C4-2B (cell line): ENCODE measurements around the gene POU6F2.

Experiments used
- H3K27ac ChIP-seq: fragments of 450-650 bp; 2 replicates; pipeline ENCODE4 v1.5.1; 2017
- ZFX ChIP-seq: fragments of 450-650 bp; IDR thresholded peaks from 2 replicates; pipeline ENCODE4 v1.6.1; 2017
- TF ChIP-seq, protein P1 (sequence below): fragments of 450-650 bp; conservative IDR thresholded peaks from 2 replicates; pipeline ENCODE4 v1.5.1; 2017; ENCODE audit warnings: mild to moderate bottlenecking

POU6F2 gene

GRCh38 chr7:39360766-39361165, 383.1 kb downstream of the POU6F2 start:
- H3K27ac ChIP-seq = no peak overlapping the region
- TF ChIP-seq ZFX = no peak

- TF ChIP-seq, protein P1, sequence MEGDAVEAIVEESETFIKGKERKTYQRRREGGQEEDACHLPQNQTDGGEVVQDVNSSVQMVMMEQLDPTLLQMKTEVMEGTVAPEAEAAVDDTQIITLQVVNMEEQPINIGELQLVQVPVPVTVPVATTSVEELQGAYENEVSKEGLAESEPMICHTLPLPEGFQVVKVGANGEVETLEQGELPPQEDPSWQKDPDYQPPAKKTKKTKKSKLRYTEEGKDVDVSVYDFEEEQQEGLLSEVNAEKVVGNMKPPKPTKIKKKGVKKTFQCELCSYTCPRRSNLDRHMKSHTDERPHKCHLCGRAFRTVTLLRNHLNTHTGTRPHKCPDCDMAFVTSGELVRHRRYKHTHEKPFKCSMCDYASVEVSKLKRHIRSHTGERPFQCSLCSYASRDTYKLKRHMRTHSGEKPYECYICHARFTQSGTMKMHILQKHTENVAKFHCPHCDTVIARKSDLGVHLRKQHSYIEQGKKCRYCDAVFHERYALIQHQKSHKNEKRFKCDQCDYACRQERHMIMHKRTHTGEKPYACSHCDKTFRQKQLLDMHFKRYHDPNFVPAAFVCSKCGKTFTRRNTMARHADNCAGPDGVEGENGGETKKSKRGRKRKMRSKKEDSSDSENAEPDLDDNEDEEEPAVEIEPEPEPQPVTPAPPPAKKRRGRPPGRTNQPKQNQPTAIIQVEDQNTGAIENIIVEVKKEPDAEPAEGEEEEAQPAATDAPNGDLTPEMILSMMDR = no peak
- no peak for TF ChIP-seq ZFX
Observed at GRCh38 chr7:39365751-39366295, 388.1 kb downstream of the POU6F2 start.

GRCh38 chr7:39367451-39367850, 389.7 kb downstream of the POU6F2 start:
- TF ChIP-seq ZFX = no peak
- TF ChIP-seq, protein P1 = no peak
- H3K27ac ChIP-seq = no peak overlapping the region

More at GRCh38 chr7:39365751-39366295, 388.1 kb downstream of the POU6F2 start:
- no peak overlapping the region for H3K27ac ChIP-seq

DNA sequence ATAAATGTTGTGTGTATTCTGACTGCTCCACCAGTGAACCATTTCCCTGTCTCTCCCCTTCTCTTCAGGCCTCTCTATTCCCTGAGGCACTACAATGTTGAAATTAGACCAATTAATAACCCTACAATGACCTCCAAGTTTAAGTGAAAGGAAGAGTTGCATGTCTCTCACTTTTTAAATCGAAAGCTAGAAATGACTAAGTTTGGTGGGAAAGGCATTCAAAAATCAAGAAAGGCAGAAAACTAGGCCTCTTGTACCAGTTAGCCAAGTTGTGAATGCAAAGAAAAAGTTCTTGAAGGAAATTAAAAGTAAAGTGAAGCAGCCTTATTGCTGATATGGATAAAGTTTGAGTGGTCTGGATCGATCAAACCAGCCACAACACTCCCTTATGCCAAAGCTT, 390.2 kb downstream of the POU6F2 start:
- no peak for TF ChIP-seq ZFX
- TF ChIP-seq, protein P1 = no peak
- no peak overlapping the region for H3K27ac ChIP-seq

- H3K27ac ChIP-seq = no peak overlapping the region
- no peak for TF ChIP-seq ZFX
- TF ChIP-seq, protein P1 = no peak
Observed at GRCh38 chr7:39372383-39372782, 394.7 kb downstream of the POU6F2 start.

DNA sequence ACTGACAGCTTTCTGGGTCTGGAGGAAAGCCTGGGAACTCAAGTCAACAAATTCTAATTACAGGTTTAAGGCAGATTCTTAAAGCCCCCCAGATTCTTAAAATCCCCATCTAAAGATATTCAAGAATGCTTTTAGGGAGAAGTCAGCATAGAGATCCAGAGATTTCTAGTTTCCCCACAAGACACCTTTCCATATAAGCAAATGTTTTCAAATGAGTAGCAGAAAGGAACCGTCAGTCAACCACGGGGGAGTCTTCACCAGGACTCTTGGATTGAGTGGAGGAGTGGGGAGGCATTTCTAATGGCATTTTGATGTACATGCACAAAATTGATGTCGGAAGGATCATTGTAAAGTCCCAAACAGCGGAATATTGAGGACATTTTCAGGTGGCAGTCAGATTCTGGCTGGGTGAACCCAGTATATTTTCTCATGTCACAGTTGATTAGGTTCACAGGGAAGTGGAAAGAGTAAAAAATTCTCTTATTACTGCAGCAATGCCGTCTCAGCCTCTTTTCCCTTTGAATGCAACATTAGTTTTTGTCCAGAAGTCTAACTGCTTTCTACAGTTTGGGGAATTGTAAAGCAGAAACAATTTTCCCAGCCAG, 396.8 kb downstream of the POU6F2 start:
- no peak for TF ChIP-seq ZFX
- TF ChIP-seq, protein P1 = no peak
- H3K27ac ChIP-seq = no peak overlapping the region

GRCh38 chr7:39375047-39375873, 397.6 kb downstream of the POU6F2 start:
- no peak for TF ChIP-seq ZFX
- TF ChIP-seq, protein P1 = no peak
- H3K27ac ChIP-seq = no peak overlapping the region
